ENCODE measurements around the gene NFASC. TPM values are rescaled to one million over a fixed set of nuclear protein-coding genes. Genes with fewer than 3 reads are reported as not detected.
A peak's percentile ranks its signal among the peaks of the same experiment; 100 is the strongest.

The NFASC gene
- polyA plus RNA-seq, 10 donors, result 0.71 to 3.5 (median 1.1) TPM

DNA sequence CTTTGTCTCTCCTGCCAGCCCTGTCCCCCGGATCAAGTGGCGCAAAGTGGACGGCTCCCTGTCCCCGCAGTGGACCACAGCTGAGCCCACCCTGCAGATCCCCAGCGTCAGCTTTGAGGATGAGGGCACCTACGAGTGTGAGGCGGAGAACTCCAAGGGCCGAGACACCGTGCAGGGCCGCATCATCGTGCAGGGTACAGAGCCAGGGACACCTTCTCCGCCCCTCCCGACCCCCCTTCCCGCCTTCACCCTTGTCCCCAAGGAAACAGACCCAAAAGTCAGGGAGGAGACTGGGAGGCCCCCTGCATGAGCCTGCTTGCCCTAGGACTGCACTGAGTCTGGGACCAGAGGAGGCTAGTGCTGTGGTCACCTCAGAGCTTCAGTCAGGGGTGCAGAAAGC, 190.6 kb downstream of the NFASC start:
- no peak for DNase-seq

DNA sequence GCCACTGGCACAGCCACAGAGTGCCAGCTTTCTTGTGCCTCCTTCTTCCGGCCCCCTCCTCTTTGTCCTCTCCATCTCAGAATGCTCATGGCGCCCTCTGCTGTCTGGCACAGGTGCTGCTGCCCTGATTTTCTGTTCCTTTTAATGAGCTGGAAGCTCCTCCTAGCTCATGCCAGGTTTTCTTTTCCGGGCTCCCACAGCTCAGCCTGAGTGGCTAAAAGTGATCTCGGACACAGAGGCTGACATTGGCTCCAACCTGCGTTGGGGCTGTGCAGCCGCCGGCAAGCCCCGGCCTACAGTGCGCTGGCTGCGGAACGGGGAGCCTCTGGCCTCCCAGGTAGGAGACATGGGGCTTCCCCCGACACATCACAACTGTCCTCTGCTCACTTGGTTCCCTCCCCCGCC, 191.0 kb downstream of the NFASC start:
- peak; percentile 53 to 86 (median 83) for DNase-seq

GRCh38 chr1:205062319-205062718, 191.7 kb downstream of the NFASC start:
- no peak for DNase-seq

DNA sequence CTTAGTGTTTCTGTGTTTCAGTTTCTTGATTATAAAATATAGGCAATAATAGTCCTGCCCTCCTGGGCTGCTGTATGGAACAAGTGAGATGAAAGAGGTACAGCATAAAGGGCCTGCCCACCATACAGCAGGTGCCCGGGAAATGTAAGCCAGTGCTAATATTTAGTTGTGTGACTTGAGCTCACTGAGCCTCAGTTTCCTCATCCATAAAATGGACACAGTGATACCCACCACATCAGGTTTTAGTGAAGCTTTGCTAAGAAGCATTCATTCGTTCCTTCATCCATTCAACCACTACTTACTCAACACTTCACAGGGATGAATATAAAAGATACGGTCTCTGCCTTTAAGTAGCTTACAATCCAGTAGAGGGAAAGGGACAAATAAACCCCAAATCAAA, 192.2 kb downstream of the NFASC start:
- no peak for DNase-seq

GRCh38 chr1:205064301-205064700, 193.6 kb downstream of the NFASC start:
- no peak for DNase-seq

- no peak for DNase-seq
Observed at GRCh38 chr1:205064741-205065316, 194.2 kb downstream of the NFASC start.

DNA sequence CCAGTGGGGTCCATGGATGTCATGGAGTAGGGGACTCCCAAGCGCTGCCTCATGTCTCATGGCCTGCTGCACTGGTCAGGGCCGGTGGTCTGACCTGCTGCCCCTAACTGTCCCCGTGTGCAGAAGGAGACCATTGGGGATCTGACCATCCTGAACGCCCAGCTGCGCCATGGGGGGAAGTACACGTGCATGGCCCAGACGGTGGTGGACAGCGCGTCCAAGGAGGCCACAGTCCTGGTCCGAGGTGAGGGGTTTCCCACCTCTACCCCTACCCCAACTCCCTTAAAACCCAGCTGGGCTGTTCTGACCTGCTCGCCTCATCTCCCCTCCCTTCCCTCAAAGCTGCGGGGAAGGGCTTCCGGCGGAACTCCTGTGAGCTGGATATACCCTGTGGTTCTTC, 195.0 kb downstream of the NFASC start:
- no peak for DNase-seq

- no peak for DNase-seq
Observed at GRCh38 chr1:205066141-205066818, 195.6 kb downstream of the NFASC start.

- DNase-seq, result no peak
Observed at GRCh38 chr1:205067031-205067430, 196.4 kb downstream of the NFASC start.

GRCh38 chr1:205068001-205068400, 197.3 kb downstream of the NFASC start:
- no peak for DNase-seq

- DNase-seq, result peak in 2 of 3 donors; percentile 28 to 47
Observed at GRCh38 chr1:205068457-205069040, 197.9 kb downstream of the NFASC start.

GRCh38 chr1:205069371-205070125, 198.9 kb downstream of the NFASC start:
- DNase-seq, result no peak

DNA sequence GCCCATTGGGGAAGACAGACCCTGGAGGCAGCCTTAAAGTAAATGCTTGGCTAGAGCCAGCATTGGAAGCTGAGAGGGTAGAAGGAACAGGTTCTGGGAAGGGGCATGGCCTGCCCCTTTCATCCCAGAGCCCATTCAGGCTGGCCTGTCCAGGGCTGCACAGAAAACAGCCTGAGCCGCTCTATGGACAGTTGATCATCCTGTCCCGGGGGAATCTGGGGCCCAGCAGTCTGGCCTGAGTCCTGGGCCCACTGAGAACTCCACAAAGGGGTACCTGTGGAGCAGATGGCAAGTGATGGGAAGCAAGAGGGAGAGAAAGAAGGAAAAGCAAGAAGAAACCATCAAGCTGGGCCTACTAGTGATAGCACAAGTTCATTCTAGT, 200.4 kb downstream of the NFASC start:
- DNase-seq, result no peak

DNA sequence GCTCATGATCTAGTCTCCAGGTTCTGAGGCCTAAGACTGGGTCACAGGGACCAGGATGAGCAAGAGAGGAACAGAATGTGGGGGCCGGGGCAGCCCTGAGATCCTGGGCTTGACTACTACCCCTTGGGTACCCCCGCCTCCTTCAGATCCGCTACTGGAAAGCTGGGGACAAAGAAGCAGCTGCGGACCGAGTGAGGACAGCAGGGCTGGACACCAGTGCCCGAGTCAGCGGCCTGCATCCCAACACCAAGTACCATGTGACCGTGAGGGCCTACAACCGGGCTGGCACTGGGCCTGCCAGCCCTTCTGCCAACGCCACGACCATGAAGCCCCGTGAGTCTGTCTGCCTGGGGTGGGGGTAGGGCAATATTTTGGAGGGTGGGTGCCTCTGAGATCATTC, 201.1 kb downstream of the NFASC start:
- DNase-seq, result no peak

DNA sequence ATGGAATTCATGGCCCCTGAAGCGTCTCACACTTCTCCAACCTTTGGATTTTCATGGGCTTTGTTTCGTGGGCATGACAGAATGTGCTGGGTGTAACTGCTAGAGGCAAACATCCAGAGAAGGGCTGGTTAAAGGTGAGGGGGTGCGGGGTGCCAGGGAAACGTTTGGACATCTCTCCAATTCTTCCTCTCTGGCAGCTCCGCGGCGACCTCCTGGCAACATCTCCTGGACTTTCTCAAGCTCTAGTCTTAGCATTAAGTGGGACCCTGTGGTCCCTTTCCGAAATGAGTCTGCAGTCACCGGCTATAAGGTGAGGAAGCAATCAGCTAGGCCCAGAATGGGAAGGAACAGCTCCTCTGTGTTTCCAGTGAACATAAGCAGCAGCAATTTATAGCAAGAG, 201.6 kb downstream of the NFASC start:
- no peak for DNase-seq

Other genes starting within 250 kb of the NFASC start
- gene LRRN2, start 185.1 kb upstream of the NFASC start, polyA plus RNA-seq (ENCODE audit: insufficient read length in 10 of 10), result 10 to 100 TPM in 1 of 10 donors, 1 to 10 TPM in 9; 4.3 to 10.4 (median 8.1) TPM
- 1 to 10 TPM in 7 of 10 donors, under 1 TPM in 3; 0.57 to 2.1 (median 1.2) TPM for gene CNTN2, start 172.3 kb downstream of the NFASC start, polyA plus RNA-seq (ENCODE audit: insufficient read length in 10 of 10)
- gene TMEM81, start 213.6 kb downstream of the NFASC start, polyA plus RNA-seq (ENCODE audit: insufficient read length in 10 of 10), result 1 to 10 TPM; 1.8 to 3.0 (median 2.1) TPM

All from muscle of back (tissue), 11 donors.